HEK293 (cell line): ENCODE results near the gene ZNF595.

Source experiments
- CTCF ChIA-PET: fragments of 350-600 bp; formaldehyde crosslinking; extraction: SDS; loops from one replicate; lab custom pipeline; 2021; ENCODE audit warnings: antibody characterized with exemption; lab: Yijun Ruan, JAX
- POLR2A ChIA-PET: fragments of 300-600 bp; formaldehyde crosslinking; extraction: SDS; loops from one replicate; lab custom pipeline; 2020; ENCODE audit warnings: antibody characterized with exemption, inconsistent platforms; lab: Yijun Ruan, JAX
- H3K27ac ChIP-seq: fragments of 200-500 bp; sonication (Bioruptor generic); 2 replicates; pipeline ENCODE4 v1.5.1; 2014; ENCODE audit warnings: low read depth, low read length, control low read depth, inconsistent platforms; ENCODE audit errors: extremely low read depth
- H3K36me3 ChIP-seq, 2 experiments: fragments of 200-500 bp in 1 of 2; sonication (Bioruptor generic) in 1 of 2; 1 replicate in 1 of 2; 2 replicates in 1 of 2; pipeline ENCODE4 v1.5.1; 2014 to 2017; ENCODE audit warnings: inconsistent platforms in 2 of 2, low read length in 2 of 2; ENCODE audit not compliant: control insufficient read depth in 2 of 2, insufficient read depth in 1 of 2
- H3K4me1 ChIP-seq: fragments of 200-500 bp; sonication (Bioruptor generic); 2 replicates; pipeline ENCODE4 v1.5.1; 2014; ENCODE audit warnings: mild to moderate bottlenecking, low read length, inconsistent platforms; ENCODE audit not compliant: control insufficient read depth, insufficient read depth
- H3K4me3 ChIP-seq: 2 replicates; pipeline ENCODE4 v1.5.1; 2011; ENCODE audit warnings: low read depth, mild to moderate bottlenecking, control low read depth, low read length, moderate library complexity
- H3K9me3 ChIP-seq: fragments of 200-500 bp; sonication (Bioruptor generic); 2 replicates; pipeline ENCODE4 v1.5.1; 2014; ENCODE audit warnings: low read depth, low read length, inconsistent platforms; ENCODE audit not compliant: control insufficient read depth, insufficient read depth
- GLI4 ChIP-seq: fragments of 450-650 bp; formaldehyde crosslinking; IDR thresholded peaks from 2 replicates; pipeline ENCODE4 v1.5.1; 2016; ENCODE audit warnings: missing biosample characterization, missing genetic modification characterization
- INSM2 ChIP-seq: fragments of 450-650 bp; formaldehyde crosslinking; IDR thresholded peaks from 2 replicates; pipeline ENCODE4 v1.5.1; 2016; ENCODE audit warnings: missing biosample characterization, missing genetic modification characterization
- KLF16 ChIP-seq: fragments of 450-650 bp; formaldehyde crosslinking; IDR thresholded peaks from 2 replicates; pipeline ENCODE4 v1.5.1; 2017; ENCODE audit warnings: missing biosample characterization, missing genetic modification characterization
- KLF9 ChIP-seq: fragments of 450-650 bp; formaldehyde crosslinking; IDR thresholded peaks from 2 replicates; pipeline ENCODE4 v1.5.1; 2016; ENCODE audit warnings: missing biosample characterization, missing genetic modification characterization, low read depth
- MEIS1 ChIP-seq: sonication (generic); formaldehyde crosslinking; IDR thresholded peaks from 2 replicates; pipeline ENCODE4 v1.8.1; 2022; ENCODE audit warnings: missing genetic modification reagents, mild to moderate bottlenecking, borderline replicate concordance
- MYNN ChIP-seq: fragments of 450-650 bp; formaldehyde crosslinking; IDR thresholded peaks from 2 replicates; pipeline ENCODE4 v1.5.1; 2016; ENCODE audit warnings: missing biosample characterization, missing genetic modification characterization, borderline replicate concordance
- PRDM10 ChIP-seq: fragments of 450-650 bp; formaldehyde crosslinking; IDR thresholded peaks from 2 replicates; pipeline ENCODE4 v1.5.1; 2016; ENCODE audit warnings: missing biosample characterization, missing genetic modification characterization
- REST ChIP-seq: fragments of 450-650 bp; formaldehyde crosslinking; IDR thresholded peaks from 2 replicates; pipeline ENCODE4 v1.5.1; 2016; ENCODE audit warnings: missing biosample characterization, missing genetic modification characterization
- SCRT1 ChIP-seq: fragments of 450-650 bp; formaldehyde crosslinking; IDR thresholded peaks from 2 replicates; pipeline ENCODE4 v1.5.1; 2016; ENCODE audit warnings: missing biosample characterization, missing genetic modification characterization, borderline replicate concordance
- ZBTB20 ChIP-seq: fragments of 450-650 bp; formaldehyde crosslinking; IDR thresholded peaks from 2 replicates; pipeline ENCODE4 v1.5.1; 2016; ENCODE audit warnings: missing biosample characterization, missing genetic modification characterization
- ZBTB48 ChIP-seq: fragments of 450-650 bp; formaldehyde crosslinking; IDR thresholded peaks from 2 replicates; pipeline ENCODE4 v1.5.1; 2016; ENCODE audit warnings: missing biosample characterization, missing genetic modification characterization
- ZBTB6 ChIP-seq: fragments of 450-650 bp; formaldehyde crosslinking; IDR thresholded peaks from 2 replicates; pipeline ENCODE4 v1.5.1; 2017; ENCODE audit warnings: missing biosample characterization, missing genetic modification characterization
- ZNF140 ChIP-seq: fragments of 450-650 bp; formaldehyde crosslinking; IDR thresholded peaks from 2 replicates; pipeline ENCODE4 v1.5.1; 2016; ENCODE audit warnings: missing biosample characterization, missing genetic modification characterization
- ZNF148 ChIP-seq: fragments of 450-650 bp; formaldehyde crosslinking; IDR thresholded peaks from 2 replicates; pipeline ENCODE4 v1.5.0; 2017; ENCODE audit warnings: missing biosample characterization, missing genetic modification characterization, borderline replicate concordance
- ZNF23 ChIP-seq: fragments of 450-650 bp; formaldehyde crosslinking; IDR thresholded peaks from 2 replicates; pipeline ENCODE4 v1.5.1; 2016; ENCODE audit warnings: missing biosample characterization, missing genetic modification characterization, borderline replicate concordance
- ZNF239 ChIP-seq: fragments of 450-650 bp; formaldehyde crosslinking; IDR thresholded peaks from 2 replicates; pipeline ENCODE4 v1.5.1; 2016; ENCODE audit warnings: missing biosample characterization, missing genetic modification characterization
- ZNF416 ChIP-seq: fragments of 450-650 bp; formaldehyde crosslinking; IDR thresholded peaks from 2 replicates; pipeline ENCODE4 v1.5.1; 2016; ENCODE audit warnings: missing biosample characterization, missing genetic modification characterization
- ZNF423 ChIP-seq: fragments of 450-650 bp; formaldehyde crosslinking; IDR thresholded peaks from 2 replicates; pipeline ENCODE4 v1.5.1; 2016; ENCODE audit warnings: missing biosample characterization, missing genetic modification characterization
- ZNF426 ChIP-seq: fragments of 450-650 bp; formaldehyde crosslinking; IDR thresholded peaks from 2 replicates; pipeline ENCODE4 v1.5.1; 2017; ENCODE audit warnings: missing biosample characterization, missing genetic modification characterization, mild to moderate bottlenecking, inconsistent platforms, moderate library complexity
- ZNF473 ChIP-seq: fragments of 450-650 bp; formaldehyde crosslinking; IDR thresholded peaks from 2 replicates; pipeline ENCODE4 v1.5.1; 2017; ENCODE audit warnings: missing biosample characterization, missing genetic modification characterization
- ZNF48 ChIP-seq: fragments of 450-650 bp; formaldehyde crosslinking; IDR thresholded peaks from 2 replicates; pipeline ENCODE4 v1.5.1; 2016; ENCODE audit warnings: missing biosample characterization, missing genetic modification characterization
- ZNF544 ChIP-seq: fragments of 450-650 bp; formaldehyde crosslinking; IDR thresholded peaks from 2 replicates; pipeline ENCODE4 v1.5.0; 2017; ENCODE audit warnings: missing biosample characterization, missing genetic modification characterization
- ZNF558 ChIP-seq: fragments of 450-650 bp; formaldehyde crosslinking; IDR thresholded peaks from 2 replicates; pipeline ENCODE4 v1.5.1; 2016; ENCODE audit warnings: missing biosample characterization, missing genetic modification characterization
- ZNF610 ChIP-seq: fragments of 450-650 bp; formaldehyde crosslinking; IDR thresholded peaks from 2 replicates; pipeline ENCODE4 v1.5.1; 2016; ENCODE audit warnings: missing biosample characterization, missing genetic modification characterization, borderline replicate concordance
- ZNF624 ChIP-seq: fragments of 450-650 bp; formaldehyde crosslinking; IDR thresholded peaks from 2 replicates; pipeline ENCODE4 v1.5.1; 2017; ENCODE audit warnings: missing biosample characterization, missing genetic modification characterization
- ZNF677 ChIP-seq: fragments of 450-650 bp; IDR thresholded peaks from 2 replicates; pipeline ENCODE4 v1.5.0; 2018; ENCODE audit warnings: missing biosample characterization, mild to moderate bottlenecking, missing genetic modification characterization, moderate library complexity
- ZNF791 ChIP-seq: fragments of 450-650 bp; formaldehyde crosslinking; IDR thresholded peaks from 2 replicates; pipeline ENCODE4 v1.5.1; 2016; ENCODE audit warnings: missing biosample characterization, missing genetic modification characterization

The ZNF595 gene

GRCh38 chr4:113732-114131, 60.6 kb downstream of the ZNF595 start (continued):
- TF ChIP-seq PRDM10 (tag by site-specific recombination): no peak
- TF ChIP-seq ZNF558 (tag by site-specific recombination): no peak
- TF ChIP-seq ZBTB20: no peak
- no peak for TF ChIP-seq ZBTB48 (tag by site-specific recombination)
- TF ChIP-seq INSM2: no peak
- TF ChIP-seq KLF16 (tag by site-specific recombination): no peak
- no peak for TF ChIP-seq ZNF48 (tag by site-specific recombination)

GRCh38 chr4:114149-114548, 61.0 kb downstream of the ZNF595 start:
- TF ChIP-seq REST (tag by site-specific recombination) (no peak), SCRT1 (no peak), ZNF140 (tag by site-specific recombination) (no peak), ZNF791 (tag by site-specific recombination) (no peak), GLI4 (no peak), ZNF23 (tag by site-specific recombination) (no peak), ZNF544 (no peak), ZNF677 (tag by site-specific recombination) (no peak), ZNF426 (tag by site-specific recombination) (no peak), ZNF423 (no peak), MYNN (tag by site-specific recombination) (no peak), KLF9 (tag by site-specific recombination) (no peak), ZNF624 (tag by site-specific recombination) (no peak), ZNF473 (no peak), MEIS1 (CRISPR knock-in tag) (no peak), ZBTB6 (tag by site-specific recombination) (no peak), ZNF239 (tag by site-specific recombination) (no peak), ZNF148 (tag by site-specific recombination) (no peak), ZNF610 (tag by site-specific recombination) (no peak), ZNF416 (tag by site-specific recombination) (no peak)
- POLR2A ChIA-PET: no interaction called here
- H3K9me3 ChIP-seq: no peaks in the 10 kb centered on the region
- no peak overlapping the region for H3K4me3 ChIP-seq
- CTCF ChIA-PET: no interaction called here
- no peak overlapping the region for H3K27ac ChIP-seq
- no peaks in the 10 kb centered on the region for H3K36me3 ChIP-seq
- no peaks in the 10 kb centered on the region for H3K4me1 ChIP-seq
